Loucy (cell line): ENCODE data around the gene BMPR1B.

ENCODE experiments used
- H2AFZ ChIP-seq: fragments of 200-600 bp; sonication (generic); 2 replicates; pipeline ENCODE4 v1.6.0; 2016; ENCODE audit warnings: antibody characterized with exemption, mild to moderate bottlenecking, low read length, moderate library complexity
- H3F3A ChIP-seq: fragments of 200-600 bp; 2 replicates; pipeline ENCODE4 v1.6.0; 2016; ENCODE audit warnings: antibody characterized with exemption, low read depth, mild to moderate bottlenecking
- H3K27me3 ChIP-seq: fragments of 200-600 bp; sonication (generic); 2 replicates; pipeline ENCODE4 v1.6.1; 2014; ENCODE audit warnings: low read length, mild to moderate bottlenecking; ENCODE audit not compliant: insufficient read depth, poor library complexity, severe bottlenecking
- H3K36me3 ChIP-seq: fragments of 200-600 bp; sonication (generic); 2 replicates; pipeline ENCODE4 v1.6.1; 2016; ENCODE audit warnings: low read length; ENCODE audit not compliant: insufficient read depth
- H3K4me1 ChIP-seq: fragments of 200-600 bp; sonication (generic); 2 replicates; pipeline ENCODE4 v1.5.1; 2014; ENCODE audit warnings: low read length, mild to moderate bottlenecking; ENCODE audit not compliant: insufficient read depth, poor library complexity, severe bottlenecking
- H3K4me2 ChIP-seq: fragments of 200-600 bp; sonication (generic); 2 replicates; pipeline ENCODE4 v1.6.0; 2014; ENCODE audit warnings: antibody characterized with exemption, low read length, low read depth, mild to moderate bottlenecking; ENCODE audit not compliant: poor library complexity, severe bottlenecking
- H3K4me3 ChIP-seq: fragments of 200-600 bp; sonication (generic); 2 replicates; pipeline ENCODE4 v1.5.1; 2014; ENCODE audit warnings: low read length, mild to moderate bottlenecking, mixed read lengths; ENCODE audit not compliant: poor library complexity, severe bottlenecking
- H3K79me2 ChIP-seq: fragments of 200-600 bp; sonication (generic); 2 replicates; pipeline ENCODE4 v1.6.1; 2014; ENCODE audit warnings: low read length; ENCODE audit not compliant: insufficient read depth
- H3K9ac ChIP-seq: fragments of 200-600 bp; sonication (generic); 2 replicates; pipeline ENCODE4 v1.6.0; 2014; ENCODE audit warnings: mild to moderate bottlenecking, low read depth, low read length, moderate library complexity; ENCODE audit not compliant: poor library complexity, severe bottlenecking
- H3K9me2 ChIP-seq: fragments of 200-600 bp; sonication (generic); replicated peaks from 2 replicates; pipeline ENCODE4 v1.6.1; 2016; ENCODE audit warnings: low read depth, low read length, mixed read lengths
- H3K9me3 ChIP-seq: fragments of 200-600 bp; sonication (generic); 2 replicates; pipeline ENCODE4 v1.6.1; 2014; ENCODE audit warnings: mild to moderate bottlenecking, antibody characterized with exemption, low read length, low read depth; ENCODE audit not compliant: insufficient read depth
- H4K20me1 ChIP-seq: fragments of 200-600 bp; sonication (generic); 2 replicates; pipeline ENCODE4 v1.6.0; 2014; ENCODE audit warnings: antibody characterized with exemption, low read length, mild to moderate bottlenecking; ENCODE audit not compliant: insufficient read depth, poor library complexity, severe bottlenecking
- CTCF ChIP-seq: fragments of 200-600 bp; sonication (generic); conservative IDR thresholded peaks from 2 replicates; pipeline ENCODE4 v1.5.1; 2014; ENCODE audit warnings: mild to moderate bottlenecking, antibody characterized with exemption, low read length
- EZH2phosphoT487 ChIP-seq: fragments of 200-600 bp; IDR thresholded peaks from 2 replicates; pipeline ENCODE4 v1.6.1; 2018; ENCODE audit warnings: antibody characterized with exemption, mild to moderate bottlenecking, moderate library complexity, borderline replicate concordance

The BMPR1B gene

DNA sequence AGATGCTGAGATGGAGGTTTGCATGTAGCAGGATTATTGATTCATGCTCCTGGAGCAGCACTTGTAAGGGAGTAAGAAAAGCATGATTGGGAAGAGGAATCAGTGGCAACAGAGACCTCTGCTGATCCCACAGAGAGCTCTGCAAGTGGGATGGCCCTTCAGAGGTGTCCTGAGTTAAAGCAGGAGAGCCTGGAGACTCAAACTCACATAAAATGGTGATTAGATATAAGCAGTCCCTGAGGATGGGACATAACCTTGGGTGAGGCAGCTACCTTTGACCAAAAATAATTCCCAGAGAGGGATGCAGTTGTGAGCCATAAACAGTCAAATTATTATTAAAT, 25.4 kb upstream of the BMPR1B start:
- Histone ChIP-seq H3K9me3 (no peaks in the 10 kb centered on the region), H3K4me1 (no peaks in the 10 kb centered on the region), H3K36me3 (no peaks in the 10 kb centered on the region), H2AFZ (no peak overlapping the region), H3K79me2 (no peaks in the 10 kb centered on the region), H4K20me1 (no peaks in the 10 kb centered on the region), H3K9me2 (no peaks in the 10 kb centered on the region), H3K4me2 (no peak overlapping the region), H3K4me3 (no peak overlapping the region), H3F3A (no peaks in the 10 kb centered on the region), H3K9ac (no peak overlapping the region), H3K27me3 (no peaks in the 10 kb centered on the region)
- TF ChIP-seq EZH2phosphoT487: no peak
- no peak for TF ChIP-seq CTCF

GRCh38 chr4:94739741-94740140, 18.0 kb upstream of the BMPR1B start:
- no peaks in the 10 kb centered on the region for H3K79me2 ChIP-seq
- H3K9me3 ChIP-seq: no peaks in the 10 kb centered on the region
- no peak overlapping the region for H3K4me3 ChIP-seq
- H2AFZ ChIP-seq: no peak overlapping the region
- H3K9me2 ChIP-seq: no peaks in the 10 kb centered on the region
- H3K27me3 ChIP-seq: no peaks in the 10 kb centered on the region
- TF ChIP-seq CTCF (no peak), EZH2phosphoT487 (no peak)
- no peaks in the 10 kb centered on the region for H4K20me1 ChIP-seq
- no peak overlapping the region for H3K9ac ChIP-seq
- no peaks in the 10 kb centered on the region for H3K36me3 ChIP-seq
- no peaks in the 10 kb centered on the region for H3K4me1 ChIP-seq
- H3K4me2 ChIP-seq: no peak overlapping the region
- no peaks in the 10 kb centered on the region for H3F3A ChIP-seq

- H3F3A ChIP-seq: no peaks in the 10 kb centered on the region
- no peaks in the 10 kb centered on the region for H3K27me3 ChIP-seq
- no peaks in the 10 kb centered on the region for H3K4me1 ChIP-seq
- no peaks in the 10 kb centered on the region for H3K79me2 ChIP-seq
- no peak overlapping the region for H3K4me3 ChIP-seq
- H3K9me2 ChIP-seq: no peaks in the 10 kb centered on the region
- H3K4me2 ChIP-seq: no peak overlapping the region
- H4K20me1 ChIP-seq: no peaks in the 10 kb centered on the region
- TF ChIP-seq CTCF (no peak), EZH2phosphoT487 (no peak)
- H3K9me3 ChIP-seq: no peaks in the 10 kb centered on the region
- H2AFZ ChIP-seq: no peak overlapping the region
- no peaks in the 10 kb centered on the region for H3K36me3 ChIP-seq
- no peak overlapping the region for H3K9ac ChIP-seq
Observed at GRCh38 chr4:94741304-94741703, 16.5 kb upstream of the BMPR1B start.
